Measurements from ENCODE around the gene SUSD4. TPM values are rescaled to one million over a fixed set of nuclear protein-coding genes. Genes with fewer than 3 reads are reported as not detected.

SUSD4 gene
- polyA plus RNA-seq, 1 of the 3 experiments (the other 2 are of a cell fraction): 0.31 TPM

DNA sequence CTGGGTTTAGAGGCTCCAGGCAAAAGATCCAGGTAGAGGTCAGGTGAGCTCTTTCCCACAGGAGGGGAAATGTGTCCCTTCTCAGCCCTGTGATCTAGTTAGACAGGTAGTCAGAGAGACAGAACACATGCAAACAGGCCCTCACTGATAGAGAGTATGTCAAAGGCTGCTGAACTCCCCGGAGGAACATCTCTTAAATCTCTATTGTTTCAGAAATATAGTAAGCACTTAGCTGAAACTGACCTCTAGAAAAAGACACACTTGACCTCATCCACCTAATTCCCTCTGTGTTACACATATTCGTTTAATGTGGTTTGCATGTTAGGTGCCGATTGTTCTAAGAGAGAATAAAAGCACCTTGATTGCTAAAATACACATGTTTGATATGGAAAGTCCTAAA, 23.3 kb downstream of the SUSD4 start:
- H3K4me1 ChIP-seq (ENCODE audit: control insufficient read depth in 1 of 2, insufficient read depth in 2 of 2, low read depth in 1 of 2, low read length in 1 of 2): peaks cover 0 to 2% of the 10 kb centered on the region in 2 experiments; a peak in 1 of 4 replicates

DNA sequence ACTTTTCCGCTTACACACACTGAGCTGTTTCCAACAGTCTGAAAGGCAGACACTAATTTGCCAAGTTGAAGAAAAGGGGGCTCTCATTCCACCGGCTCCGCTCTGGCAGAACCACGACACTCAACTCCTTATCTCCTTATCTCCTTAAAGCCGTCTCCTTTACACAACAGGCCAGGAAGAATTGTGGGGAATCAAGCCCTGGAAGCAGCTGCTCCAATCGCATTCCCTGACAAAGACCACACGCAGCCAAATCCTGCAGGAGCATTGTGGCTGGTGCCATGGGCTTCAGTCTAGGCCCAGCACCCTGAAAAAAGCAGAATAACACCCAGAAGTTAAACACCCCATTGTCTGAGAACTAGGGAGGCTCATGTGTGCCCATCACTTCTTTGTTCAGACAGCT, 24.1 kb downstream of the SUSD4 start:
- H4K20me1 ChIP-seq (ENCODE audit: insufficient read depth): no peaks in the 10 kb centered on the region
- peaks cover 0 to 2% of the 10 kb centered on the region in 2 experiments; a peak in 1 of 4 replicates for H3K4me1 ChIP-seq (ENCODE audit: control insufficient read depth in 1 of 2, insufficient read depth in 2 of 2, low read depth in 1 of 2, low read length in 1 of 2)
- H3K9me3 ChIP-seq: no peaks in the 10 kb centered on the region
- DNase-seq: no peak
- no peak overlapping the region for H3K4me2 ChIP-seq
- no peak overlapping the region for H2AFZ ChIP-seq (ENCODE audit: low read depth)
- no peak overlapping the region for H3K9ac ChIP-seq
- ChIA-PET CTCF (no interaction called here), POLR2A (no interaction called here)
- no peak overlapping the region for H3K4me3 ChIP-seq (ENCODE audit: low read depth in 2 of 2, low read length in 1 of 2)
- no peaks in the 10 kb centered on the region for H3K79me2 ChIP-seq (ENCODE audit: insufficient read depth)
- 63% methylated on average over 7 of the region's 7 CpGs for WGBS (ENCODE audit: low lambda C conversion rate)
- peaks cover 4% of the 10 kb centered on the region; the same call in 1 of the 2 replicates for H3K27me3 ChIP-seq (ENCODE audit: insufficient read depth)
- H3K9me2 ChIP-seq: no peaks in the 10 kb centered on the region
- H3K27ac ChIP-seq (ENCODE audit: low read depth in 2 of 2, low read length in 1 of 2): no peak overlapping the region
- no peaks in the 10 kb centered on the region for H3F3A ChIP-seq (replicated peaks; ENCODE audit: insufficient read depth)
- H3K36me3 ChIP-seq (replicated peaks in 1 of 2; ENCODE audit: control insufficient read depth in 1 of 2, insufficient read depth in 2 of 2, low read length in 1 of 2): no peaks in the 10 kb centered on the region
- TF ChIP-seq POLR2AphosphoS5 (IDR thresholded peaks at IDR 0.05; ENCODE audit: low read depth, low read length): no peak
- TF ChIP-seq TAF1 (IDR thresholded peaks at IDR 0.05; ENCODE audit: borderline replicate concordance, low read depth, low read length): no peak
- TF ChIP-seq, protein P1, sequence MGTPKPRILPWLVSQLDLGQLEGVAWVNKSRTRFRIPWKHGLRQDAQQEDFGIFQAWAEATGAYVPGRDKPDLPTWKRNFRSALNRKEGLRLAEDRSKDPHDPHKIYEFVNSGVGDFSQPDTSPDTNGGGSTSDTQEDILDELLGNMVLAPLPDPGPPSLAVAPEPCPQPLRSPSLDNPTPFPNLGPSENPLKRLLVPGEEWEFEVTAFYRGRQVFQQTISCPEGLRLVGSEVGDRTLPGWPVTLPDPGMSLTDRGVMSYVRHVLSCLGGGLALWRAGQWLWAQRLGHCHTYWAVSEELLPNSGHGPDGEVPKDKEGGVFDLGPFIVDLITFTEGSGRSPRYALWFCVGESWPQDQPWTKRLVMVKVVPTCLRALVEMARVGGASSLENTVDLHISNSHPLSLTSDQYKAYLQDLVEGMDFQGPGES (IDR thresholded peaks at IDR 0.05; ENCODE audit: low read depth, low read length): no peak
- TF ChIP-seq TEAD4 (IDR thresholded peaks at IDR 0.05; ENCODE audit: borderline replicate concordance, insufficient read depth): no peak
- TF ChIP-seq, protein P2, sequence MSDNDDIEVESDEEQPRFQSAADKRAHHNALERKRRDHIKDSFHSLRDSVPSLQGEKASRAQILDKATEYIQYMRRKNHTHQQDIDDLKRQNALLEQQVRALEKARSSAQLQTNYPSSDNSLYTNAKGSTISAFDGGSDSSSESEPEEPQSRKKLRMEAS (IDR thresholded peaks at IDR 0.05; ENCODE audit: low read depth): no peak
- no peak for TF ChIP-seq GABPA (IDR thresholded peaks at IDR 0.05; ENCODE audit: low read depth)
- no peak for TF ChIP-seq FOSL2 (IDR thresholded peaks at IDR 0.05; ENCODE audit: borderline replicate concordance, low read depth)
- TF ChIP-seq EP300 (IDR thresholded peaks at IDR 0.05; ENCODE audit: borderline replicate concordance in 1 of 2, low read depth in 1 of 2, low read length in 1 of 2): no peak
- no peak for TF ChIP-seq MEF2A (IDR thresholded peaks at IDR 0.05; ENCODE audit: borderline replicate concordance, low read depth)
- TF ChIP-seq EZH2phosphoT487 (IDR thresholded peaks at IDR 0.05; ENCODE audit: borderline replicate concordance, low read depth): no peak
- TF ChIP-seq, protein P3, sequence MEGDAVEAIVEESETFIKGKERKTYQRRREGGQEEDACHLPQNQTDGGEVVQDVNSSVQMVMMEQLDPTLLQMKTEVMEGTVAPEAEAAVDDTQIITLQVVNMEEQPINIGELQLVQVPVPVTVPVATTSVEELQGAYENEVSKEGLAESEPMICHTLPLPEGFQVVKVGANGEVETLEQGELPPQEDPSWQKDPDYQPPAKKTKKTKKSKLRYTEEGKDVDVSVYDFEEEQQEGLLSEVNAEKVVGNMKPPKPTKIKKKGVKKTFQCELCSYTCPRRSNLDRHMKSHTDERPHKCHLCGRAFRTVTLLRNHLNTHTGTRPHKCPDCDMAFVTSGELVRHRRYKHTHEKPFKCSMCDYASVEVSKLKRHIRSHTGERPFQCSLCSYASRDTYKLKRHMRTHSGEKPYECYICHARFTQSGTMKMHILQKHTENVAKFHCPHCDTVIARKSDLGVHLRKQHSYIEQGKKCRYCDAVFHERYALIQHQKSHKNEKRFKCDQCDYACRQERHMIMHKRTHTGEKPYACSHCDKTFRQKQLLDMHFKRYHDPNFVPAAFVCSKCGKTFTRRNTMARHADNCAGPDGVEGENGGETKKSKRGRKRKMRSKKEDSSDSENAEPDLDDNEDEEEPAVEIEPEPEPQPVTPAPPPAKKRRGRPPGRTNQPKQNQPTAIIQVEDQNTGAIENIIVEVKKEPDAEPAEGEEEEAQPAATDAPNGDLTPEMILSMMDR (IDR thresholded peaks at IDR 0.05): no peak
- no peak for TF ChIP-seq FOXJ3 (CRISPR knock-in tag; IDR thresholded peaks at IDR 0.05)
- TF ChIP-seq, protein P4, sequence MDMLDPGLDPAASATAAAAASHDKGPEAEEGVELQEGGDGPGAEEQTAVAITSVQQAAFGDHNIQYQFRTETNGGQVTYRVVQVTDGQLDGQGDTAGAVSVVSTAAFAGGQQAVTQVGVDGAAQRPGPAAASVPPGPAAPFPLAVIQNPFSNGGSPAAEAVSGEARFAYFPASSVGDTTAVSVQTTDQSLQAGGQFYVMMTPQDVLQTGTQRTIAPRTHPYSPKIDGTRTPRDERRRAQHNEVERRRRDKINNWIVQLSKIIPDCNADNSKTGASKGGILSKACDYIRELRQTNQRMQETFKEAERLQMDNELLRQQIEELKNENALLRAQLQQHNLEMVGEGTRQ (IDR thresholded peaks at IDR 0.05; ENCODE audit: borderline replicate concordance, low read depth, low read length): no peak

More for the DNA sequence above, 23.3 kb downstream of the SUSD4 start:
- no peak overlapping the region for H2AFZ ChIP-seq (ENCODE audit: low read depth)
- peaks cover 10% of the 10 kb centered on the region; the same call in 1 of the 2 replicates for H3K27me3 ChIP-seq (ENCODE audit: insufficient read depth)
- DNase-seq: no peak
- no peaks in the 10 kb centered on the region for H3K9me2 ChIP-seq
- ChIA-PET POLR2A (no interaction called here), CTCF (no interaction called here)
- no peak overlapping the region for H3K27ac ChIP-seq (ENCODE audit: low read depth in 2 of 2, low read length in 1 of 2)
- no peaks in the 10 kb centered on the region for H3K9me3 ChIP-seq
- no peak overlapping the region for H3K9ac ChIP-seq
- no peaks in the 10 kb centered on the region for H3F3A ChIP-seq (replicated peaks; ENCODE audit: insufficient read depth)
- H3K4me2 ChIP-seq: no peak overlapping the region
- H4K20me1 ChIP-seq (ENCODE audit: insufficient read depth): no peaks in the 10 kb centered on the region
- TF ChIP-seq MXI1 (IDR thresholded peaks at IDR 0.05; ENCODE audit: low read depth, low read length): no peak
- TF ChIP-seq, protein P4 (IDR thresholded peaks at IDR 0.05; ENCODE audit: borderline replicate concordance, low read depth, low read length): no peak
- no peak for TF ChIP-seq EP300 (IDR thresholded peaks at IDR 0.05; ENCODE audit: borderline replicate concordance in 1 of 2, low read depth in 1 of 2, low read length in 1 of 2)
- TF ChIP-seq CHD2 (IDR thresholded peaks at IDR 0.05; ENCODE audit: low read length, partially characterized antibody): no peak
- no peak for TF ChIP-seq ELF1 (IDR thresholded peaks at IDR 0.05)
- TF ChIP-seq, protein P5, sequence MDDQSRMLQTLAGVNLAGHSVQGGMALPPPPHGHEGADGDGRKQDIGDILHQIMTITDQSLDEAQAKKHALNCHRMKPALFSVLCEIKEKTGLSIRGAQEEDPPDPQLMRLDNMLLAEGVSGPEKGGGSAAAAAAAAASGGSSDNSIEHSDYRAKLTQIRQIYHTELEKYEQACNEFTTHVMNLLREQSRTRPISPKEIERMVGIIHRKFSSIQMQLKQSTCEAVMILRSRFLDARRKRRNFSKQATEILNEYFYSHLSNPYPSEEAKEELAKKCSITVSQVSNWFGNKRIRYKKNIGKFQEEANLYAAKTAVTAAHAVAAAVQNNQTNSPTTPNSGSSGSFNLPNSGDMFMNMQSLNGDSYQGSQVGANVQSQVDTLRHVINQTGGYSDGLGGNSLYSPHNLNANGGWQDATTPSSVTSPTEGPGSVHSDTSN (IDR thresholded peaks at IDR 0.05): no peak
- TF ChIP-seq TAF1 (IDR thresholded peaks at IDR 0.05; ENCODE audit: borderline replicate concordance, low read depth, low read length): no peak
- no peak for TF ChIP-seq SIN3A (IDR thresholded peaks at IDR 0.05; ENCODE audit: borderline replicate concordance, low read depth, low read length)
- no peak for TF ChIP-seq POLR2AphosphoS5 (IDR thresholded peaks at IDR 0.05; ENCODE audit: low read depth, low read length)
- TF ChIP-seq, protein P6, sequence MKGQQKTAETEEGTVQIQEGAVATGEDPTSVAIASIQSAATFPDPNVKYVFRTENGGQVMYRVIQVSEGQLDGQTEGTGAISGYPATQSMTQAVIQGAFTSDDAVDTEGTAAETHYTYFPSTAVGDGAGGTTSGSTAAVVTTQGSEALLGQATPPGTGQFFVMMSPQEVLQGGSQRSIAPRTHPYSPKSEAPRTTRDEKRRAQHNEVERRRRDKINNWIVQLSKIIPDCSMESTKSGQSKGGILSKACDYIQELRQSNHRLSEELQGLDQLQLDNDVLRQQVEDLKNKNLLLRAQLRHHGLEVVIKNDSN (IDR thresholded peaks at IDR 0.05; ENCODE audit: borderline replicate concordance, low read depth): no peak
- TF ChIP-seq GABPA (IDR thresholded peaks at IDR 0.05; ENCODE audit: low read depth): no peak
- 53% methylated on average over 3 of the region's 3 CpGs for WGBS (ENCODE audit: low lambda C conversion rate)
- no peak overlapping the region for H3K4me3 ChIP-seq (ENCODE audit: low read depth in 2 of 2, low read length in 1 of 2)
- H3K36me3 ChIP-seq (replicated peaks in 1 of 2; ENCODE audit: control insufficient read depth in 1 of 2, insufficient read depth in 2 of 2, low read length in 1 of 2): no peaks in the 10 kb centered on the region
- H3K79me2 ChIP-seq (ENCODE audit: insufficient read depth): no peaks in the 10 kb centered on the region

Data from SK-N-SH (cell line).